GM12891 (cell line): ENCODE measurements around the gene PCYOX1L.

Source experiments
- DNase-seq: peaks from one replicate; pipeline ENCODE4 v3.0.0; 2011; ENCODE audit warnings: low spot score; ENCODE audit not compliant: insufficient read length
- FAIRE-seq: peaks from 2 replicates; lab custom pipeline; 2011; peaks lifted over from hg19 to GRCh38; lab: Jason Lieb, UNC
- PAX5 ChIP-seq: IDR thresholded peaks from 2 replicates; pipeline ENCODE4 v1.6.1; 2011; ENCODE audit warnings: low read length, moderate library complexity, mild to moderate bottlenecking; ENCODE audit not compliant: insufficient read depth, severe bottlenecking
- POLR2A ChIP-seq: IDR thresholded peaks from 2 replicates; pipeline ENCODE4 v1.6.1; 2011; ENCODE audit warnings: low read depth, low read length, control low read depth
- POLR2AphosphoS5 ChIP-seq: IDR thresholded peaks from 2 replicates; pipeline ENCODE4 v1.6.1; 2011; ENCODE audit warnings: low read depth, low read length, control low read depth
- POU2F2 ChIP-seq: IDR thresholded peaks from 2 replicates; pipeline ENCODE4 v1.6.1; 2011; ENCODE audit warnings: low read depth, mild to moderate bottlenecking, control low read depth, low read length, moderate library complexity
- SPI1 ChIP-seq: IDR thresholded peaks from 2 replicates; pipeline ENCODE4 v1.6.1; 2011; ENCODE audit warnings: low read depth, low read length, control low read depth
- TAF1 ChIP-seq: IDR thresholded peaks from 2 replicates; pipeline ENCODE4 v1.6.1; 2011; ENCODE audit warnings: low read depth, low read length, control low read depth

The PCYOX1L gene

GRCh38 chr5:149349382-149349781, 8.5 kb upstream of the PCYOX1L start:
- DNase-seq, result no peak
- no peak for FAIRE-seq
- TF ChIP-seq POLR2A (no peak), POLR2AphosphoS5 (no peak), POU2F2 (no peak), SPI1 (no peak), PAX5 (no peak)

- DNase-seq, result no peak
- FAIRE-seq, result no peak
- TF ChIP-seq POLR2A (no peak), TAF1 (no peak), SPI1 (no peak), PAX5 (no peak), POU2F2 (no peak), POLR2AphosphoS5 (no peak)
Observed at GRCh38 chr5:149352169-149352568, 5.7 kb upstream of the PCYOX1L start.

GRCh38 chr5:149353911-149354310, 3.9 kb upstream of the PCYOX1L start:
- TF ChIP-seq TAF1, result no peak
- TF ChIP-seq PAX5, result no peak
- TF ChIP-seq POU2F2, result no peak
- no peak for TF ChIP-seq POLR2A
- TF ChIP-seq SPI1, result no peak
- TF ChIP-seq POLR2AphosphoS5, result no peak
- no peak for DNase-seq
- no peak for FAIRE-seq

- TF ChIP-seq SPI1, result no peak
- TF ChIP-seq POLR2AphosphoS5, result no peak
- no peak for TF ChIP-seq PAX5
- TF ChIP-seq TAF1, result no peak
- no peak for TF ChIP-seq POU2F2
- TF ChIP-seq POLR2A, result no peak
- FAIRE-seq (no peak), DNase-seq (no peak)
Observed at GRCh38 chr5:149355688-149356087, 2.2 kb upstream of the PCYOX1L start.

GRCh38 chr5:149356391-149356790, 1.5 kb upstream of the PCYOX1L start:
- DNase-seq (no peak), FAIRE-seq (no peak)
- TF ChIP-seq SPI1 (no peak), POU2F2 (no peak), TAF1 (no peak), PAX5 (no peak), POLR2AphosphoS5 (no peak), POLR2A (no peak)

- DNase-seq (no peak), FAIRE-seq (no peak)
- no peak for TF ChIP-seq POU2F2
Observed at GRCh38 chr5:149358294-149358651, 427 bp downstream of the PCYOX1L start.

- no peak for TF ChIP-seq POLR2AphosphoS5
- no peak for TF ChIP-seq SPI1
- no peak for TF ChIP-seq PAX5
- TF ChIP-seq POLR2A, result no peak
- TF ChIP-seq POU2F2, result no peak
- FAIRE-seq, result no peak
- no peak for DNase-seq
Observed at GRCh38 chr5:149358868-149359495, 1.1 kb downstream of the PCYOX1L start.

GRCh38 chr5:149360272-149360671, 2.4 kb downstream of the PCYOX1L start:
- TF ChIP-seq POU2F2 (no peak), SPI1 (no peak), TAF1 (no peak), PAX5 (no peak), POLR2A (no peak), POLR2AphosphoS5 (no peak)
- DNase-seq (no peak), FAIRE-seq (no peak)

- TF ChIP-seq POLR2AphosphoS5 (no peak), PAX5 (no peak), POLR2A (no peak), SPI1 (no peak), POU2F2 (no peak), TAF1 (no peak)
- FAIRE-seq, result no peak
- DNase-seq, result no peak
Observed at GRCh38 chr5:149362541-149362940, 4.7 kb downstream of the PCYOX1L start.

- DNase-seq, result no peak
Observed at GRCh38 chr5:149363358-149363757, 5.5 kb downstream of the PCYOX1L start.

More at GRCh38 chr5:149363358-149363757, 5.5 kb downstream of the PCYOX1L start:
- FAIRE-seq, result no peak
- TF ChIP-seq SPI1 (no peak), POLR2A (no peak), PAX5 (no peak), TAF1 (no peak), POLR2AphosphoS5 (no peak), POU2F2 (no peak)
